GM12891 (cell line): ENCODE data around the gene PDXK.
A peak's percentile ranks its signal among the peaks of the same experiment; 100 is the strongest.

Source experiments
- DNase-seq: peaks from one replicate; pipeline ENCODE4 v3.0.0; 2011; ENCODE audit warnings: low spot score; ENCODE audit not compliant: insufficient read length
- FAIRE-seq: peaks from 2 replicates; lab custom pipeline; 2011; peaks lifted over from hg19 to GRCh38; lab: Jason Lieb, UNC
- PAX5 ChIP-seq: IDR thresholded peaks from 2 replicates; pipeline ENCODE4 v1.6.1; 2011; ENCODE audit warnings: low read length, moderate library complexity, mild to moderate bottlenecking; ENCODE audit not compliant: insufficient read depth, severe bottlenecking
- POLR2A ChIP-seq: IDR thresholded peaks from 2 replicates; pipeline ENCODE4 v1.6.1; 2011; ENCODE audit warnings: low read depth, low read length, control low read depth
- POLR2AphosphoS5 ChIP-seq: IDR thresholded peaks from 2 replicates; pipeline ENCODE4 v1.6.1; 2011; ENCODE audit warnings: low read depth, low read length, control low read depth
- POU2F2 ChIP-seq: IDR thresholded peaks from 2 replicates; pipeline ENCODE4 v1.6.1; 2011; ENCODE audit warnings: low read depth, mild to moderate bottlenecking, control low read depth, low read length, moderate library complexity
- SPI1 ChIP-seq: IDR thresholded peaks from 2 replicates; pipeline ENCODE4 v1.6.1; 2011; ENCODE audit warnings: low read depth, low read length, control low read depth
- TAF1 ChIP-seq: IDR thresholded peaks from 2 replicates; pipeline ENCODE4 v1.6.1; 2011; ENCODE audit warnings: low read depth, low read length, control low read depth

The PDXK gene

DNA sequence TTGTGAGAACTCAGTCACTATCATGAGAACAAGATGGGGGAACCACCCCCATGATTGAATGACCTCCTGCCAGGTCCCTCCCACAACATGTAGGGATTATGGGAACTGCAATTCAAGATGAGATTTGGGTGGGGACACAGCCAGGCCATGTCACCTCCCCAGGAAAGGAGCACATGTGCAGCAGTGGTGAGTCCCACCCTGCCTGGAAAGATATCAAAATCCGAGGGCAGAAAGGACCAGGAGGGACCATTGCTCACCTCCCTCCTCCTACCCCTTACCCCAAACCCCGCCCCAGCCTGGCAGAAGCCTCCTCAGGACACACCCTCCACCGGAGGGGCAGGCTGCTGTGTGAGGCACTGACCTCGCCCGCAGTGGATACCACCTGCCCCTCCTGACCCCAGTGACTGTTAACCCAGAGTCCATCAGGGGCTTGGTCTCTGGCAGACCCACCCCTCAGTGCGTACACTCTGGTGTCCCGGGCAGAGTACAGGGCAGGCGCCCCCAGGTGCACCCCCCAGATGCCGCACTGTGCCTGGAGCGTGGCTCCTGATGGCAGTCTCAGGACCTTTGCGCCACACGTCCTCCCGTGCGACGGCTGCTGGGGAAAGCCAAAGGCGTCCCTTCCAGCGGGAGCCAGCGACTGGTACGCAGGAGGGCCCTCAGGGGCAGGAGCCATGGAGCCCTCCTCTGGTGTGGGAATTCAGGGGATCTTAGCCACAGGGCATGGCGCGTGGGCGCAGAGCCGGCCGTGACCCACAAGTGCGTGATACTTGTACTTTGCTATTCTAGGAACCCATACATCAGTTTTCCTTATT is 20.9 kb downstream of the PDXK start:
- TF ChIP-seq POLR2A, result no peak
- no peak for TF ChIP-seq TAF1
- no peak for TF ChIP-seq POU2F2
- no peak for TF ChIP-seq SPI1
- TF ChIP-seq POLR2AphosphoS5, result no peak
- no peak for TF ChIP-seq PAX5
- FAIRE-seq (peak; percentile 9), DNase-seq (no peak)

GRCh38 chr21:43740497-43741156 is 21.7 kb downstream of the PDXK start:
- DNase-seq (no peak), FAIRE-seq (no peak)
- TF ChIP-seq POU2F2, result no peak
- no peak for TF ChIP-seq TAF1
- TF ChIP-seq SPI1, result no peak
- TF ChIP-seq POLR2AphosphoS5, result no peak
- TF ChIP-seq POLR2A, result no peak
- no peak for TF ChIP-seq PAX5

GRCh38 chr21:43741423-43742096 is 22.6 kb downstream of the PDXK start:
- FAIRE-seq, result no peak
- no peak for TF ChIP-seq PAX5
- no peak for TF ChIP-seq SPI1
- no peak for TF ChIP-seq POU2F2
- TF ChIP-seq POLR2A, result no peak
- no peak for TF ChIP-seq POLR2AphosphoS5
- TF ChIP-seq TAF1, result no peak
- DNase-seq, result no peak

DNA sequence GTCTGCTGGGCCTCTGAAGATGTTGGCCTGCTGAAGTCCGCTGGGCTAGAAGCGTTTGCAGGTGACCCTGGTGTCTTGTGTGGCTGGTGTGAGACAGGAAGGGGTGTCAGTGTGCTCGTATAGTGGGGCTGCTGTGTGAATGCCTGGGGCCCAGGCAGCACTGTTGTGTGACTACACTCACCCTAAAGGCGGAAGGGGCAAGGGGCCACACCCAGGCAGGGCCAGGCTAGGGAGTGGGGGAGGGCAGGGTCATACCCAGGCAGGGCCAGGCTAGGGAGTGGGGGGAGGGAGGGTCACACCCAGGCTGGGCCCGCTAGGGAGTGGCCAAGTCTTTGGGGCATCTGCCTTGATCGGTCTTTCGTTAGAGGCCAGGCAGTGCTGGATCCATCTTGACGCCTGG is 25.0 kb downstream of the PDXK start:
- no peak for DNase-seq
- FAIRE-seq, result no peak
- no peak for TF ChIP-seq TAF1
- no peak for TF ChIP-seq POLR2AphosphoS5
- TF ChIP-seq SPI1, result no peak

GRCh38 chr21:43744725-43745124 is 25.8 kb downstream of the PDXK start:
- no peak for TF ChIP-seq TAF1
- no peak for TF ChIP-seq SPI1
- TF ChIP-seq PAX5, result no peak
- no peak for TF ChIP-seq POLR2A
- TF ChIP-seq POLR2AphosphoS5, result no peak
- no peak for TF ChIP-seq POU2F2
- DNase-seq, result no peak
- FAIRE-seq, result no peak

GRCh38 chr21:43745772-43746517 is 27.0 kb downstream of the PDXK start:
- no peak for FAIRE-seq

DNA sequence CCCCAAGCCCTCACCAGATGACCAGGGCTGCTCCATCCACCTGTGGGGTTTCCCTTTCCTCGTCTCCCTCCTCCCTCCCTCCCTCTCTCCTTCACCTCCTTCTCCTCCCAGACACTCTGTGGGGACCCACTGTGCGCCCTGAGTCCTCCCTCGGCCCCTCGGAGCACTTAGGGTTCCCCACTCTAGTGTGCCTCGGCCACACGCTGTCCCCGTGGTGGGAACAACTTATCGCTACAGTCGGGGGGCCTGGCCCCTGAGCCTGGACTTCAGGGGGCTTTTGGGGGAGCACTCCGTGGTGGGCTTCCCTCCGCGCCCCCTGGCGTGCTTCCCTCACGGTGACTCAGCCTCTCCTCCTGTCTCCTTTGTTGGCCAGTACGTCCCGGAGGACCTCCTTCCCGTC is 29.7 kb downstream of the PDXK start:
- TF ChIP-seq POLR2A (no peak), POLR2AphosphoS5 (no peak), POU2F2 (no peak), SPI1 (no peak), PAX5 (no peak), TAF1 (no peak)
- FAIRE-seq, result no peak
- DNase-seq, result no peak

More at GRCh38 chr21:43745772-43746517, 27.0 kb downstream of the PDXK start:
- TF ChIP-seq TAF1, result no peak
- no peak for TF ChIP-seq PAX5
- TF ChIP-seq SPI1, result no peak
- no peak for TF ChIP-seq POLR2A
- TF ChIP-seq POLR2AphosphoS5, result no peak
- TF ChIP-seq POU2F2, result no peak
- no peak for DNase-seq

DNA sequence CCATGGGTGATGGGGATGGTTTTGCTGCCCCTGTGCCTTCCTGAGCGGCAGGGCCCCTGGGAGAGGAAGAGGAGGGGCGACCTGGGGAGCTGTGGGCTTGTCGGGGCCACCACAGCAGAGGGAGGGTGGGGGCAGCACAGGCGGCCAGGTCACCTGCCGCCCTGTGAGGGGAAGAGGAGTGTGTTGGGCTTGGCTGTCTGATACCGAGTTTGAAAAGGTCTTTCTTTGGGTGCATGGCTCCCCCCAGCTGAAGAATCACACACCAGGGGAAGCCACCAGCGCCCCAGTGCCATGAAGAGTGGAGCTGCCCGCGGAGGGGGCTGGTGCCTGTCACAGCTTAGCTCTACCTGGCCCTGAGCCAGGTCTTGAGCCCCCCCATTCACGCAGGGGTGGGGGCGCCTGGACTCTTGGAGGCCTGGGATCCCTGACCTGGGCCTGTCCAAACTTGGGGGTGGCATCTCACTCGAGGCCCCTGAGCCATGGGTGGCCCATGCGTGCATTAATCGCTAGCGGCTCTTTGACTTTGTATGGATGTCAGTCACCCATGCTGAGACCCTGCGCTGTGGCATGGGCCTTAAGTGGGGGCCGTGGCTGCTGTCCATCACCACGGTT is 30.8 kb downstream of the PDXK start:
- no peak for DNase-seq
- TF ChIP-seq POLR2A (no peak), POLR2AphosphoS5 (no peak), TAF1 (no peak), POU2F2 (no peak), PAX5 (no peak), SPI1 (no peak)
- no peak for FAIRE-seq
